GM10266 (cell line): ENCODE data around the gene PLEKHG5.
A peak's percentile ranks its signal among the peaks of the same experiment; 100 is the strongest.

Experiments used
- DNase-seq: peaks from one replicate; pipeline ENCODE4 v3.0.0; 2012; ENCODE audit errors: extremely low spot score
- CTCF ChIP-seq: IDR thresholded peaks from 2 replicates; pipeline ENCODE4 v1.5.1; 2012; ENCODE audit warnings: mild to moderate bottlenecking, low read depth; ENCODE audit not compliant: control insufficient read depth, insufficient read depth; ENCODE audit errors: missing control alignments

PLEKHG5 gene

GRCh38 chr1:6501279-6501813, 9.9 kb upstream of the PLEKHG5 start:
- TF ChIP-seq CTCF, result no peak
- DNase-seq, result no peak

- TF ChIP-seq CTCF, result no peak
- DNase-seq, result no peak
These were observed 9.2 kb upstream of the PLEKHG5 start for GRCh38 chr1:6500544-6501278.

GRCh38 chr1:6499296-6499695, 7.8 kb upstream of the PLEKHG5 start:
- DNase-seq, result no peak
- TF ChIP-seq CTCF, result no peak

- no peak for TF ChIP-seq CTCF
- no peak for DNase-seq
These were observed 7.2 kb upstream of the PLEKHG5 start for GRCh38 chr1:6498576-6499111.

GRCh38 chr1:6497867-6498575, 6.6 kb upstream of the PLEKHG5 start:
- TF ChIP-seq CTCF, result no peak
- DNase-seq, result no peak

- peak; percentile 83 for DNase-seq
- TF ChIP-seq CTCF, result no peak
These were observed 5.9 kb upstream of the PLEKHG5 start for GRCh38 chr1:6497215-6497866.
